ENCODE results near the gene PIEZO2.

Gene PIEZO2

GRCh38 chr18:11160313-11160712 is 10.9 kb upstream of the PIEZO2 start:
- H3K9me2 ChIP-seq (replicated peaks; ENCODE audit: control insufficient read depth, low read length): no peaks in the 10 kb centered on the region
- H3K9me3 ChIP-seq (ENCODE audit: control insufficient read depth, insufficient read depth, low read length): no peaks in the 10 kb centered on the region
- H4K20me1 ChIP-seq (ENCODE audit: control insufficient read depth, insufficient read depth, low read depth, low read length): no peaks in the 10 kb centered on the region
- no peaks in the 10 kb centered on the region for H3K79me2 ChIP-seq (ENCODE audit: control insufficient read depth, low read length)
- no peaks in the 10 kb centered on the region for H3K27me3 ChIP-seq (ENCODE audit: control insufficient read depth, low read length)
- H3K4me1 ChIP-seq (ENCODE audit: control insufficient read depth, low read length): no peaks in the 10 kb centered on the region
- no peaks in the 10 kb centered on the region for H3F3A ChIP-seq (ENCODE audit: control insufficient read depth, insufficient read depth)
- H3K36me3 ChIP-seq (ENCODE audit: control insufficient read depth, low read length): no peaks in the 10 kb centered on the region
- TF ChIP-seq EZH2phosphoT487 (IDR thresholded peaks at IDR 0.05; ENCODE audit: borderline replicate concordance, low read length) (no peak), CTCF (IDR thresholded peaks at IDR 0.05; ENCODE audit: low read depth, low read length, poor library complexity, severe bottlenecking) (no peak)
- H3K27ac ChIP-seq (ENCODE audit: low read depth, low read length): no peak overlapping the region
- H3K4me3 ChIP-seq (ENCODE audit: low read length): no peak overlapping the region
- no peak overlapping the region for H3K4me2 ChIP-seq (ENCODE audit: low read length)

GRCh38 chr18:11159844-11160243 is 10.5 kb upstream of the PIEZO2 start:
- Histone ChIP-seq H3K79me2 (ENCODE audit: control insufficient read depth, low read length) (no peaks in the 10 kb centered on the region), H3F3A (ENCODE audit: control insufficient read depth, insufficient read depth) (no peaks in the 10 kb centered on the region), H3K4me1 (ENCODE audit: control insufficient read depth, low read length) (no peaks in the 10 kb centered on the region), H3K9me3 (ENCODE audit: control insufficient read depth, insufficient read depth, low read length) (no peaks in the 10 kb centered on the region), H4K20me1 (ENCODE audit: control insufficient read depth, insufficient read depth, low read depth, low read length) (no peaks in the 10 kb centered on the region), H3K4me2 (ENCODE audit: low read length) (no peak overlapping the region), H3K9me2 (replicated peaks; ENCODE audit: control insufficient read depth, low read length) (no peaks in the 10 kb centered on the region), H3K27me3 (ENCODE audit: control insufficient read depth, low read length) (no peaks in the 10 kb centered on the region), H3K36me3 (ENCODE audit: control insufficient read depth, low read length) (no peaks in the 10 kb centered on the region), H3K4me3 (ENCODE audit: low read length) (no peak overlapping the region), H3K27ac (ENCODE audit: low read depth, low read length) (no peak overlapping the region)
- TF ChIP-seq EZH2phosphoT487 (IDR thresholded peaks at IDR 0.05; ENCODE audit: borderline replicate concordance, low read length): no peak
- TF ChIP-seq CTCF (IDR thresholded peaks at IDR 0.05; ENCODE audit: low read depth, low read length, poor library complexity, severe bottlenecking): no peak

GRCh38 chr18:11156978-11157377 is 7.6 kb upstream of the PIEZO2 start:
- Histone ChIP-seq H4K20me1 (ENCODE audit: control insufficient read depth, insufficient read depth, low read depth, low read length) (no peaks in the 10 kb centered on the region), H3F3A (ENCODE audit: control insufficient read depth, insufficient read depth) (no peaks in the 10 kb centered on the region), H3K4me2 (ENCODE audit: low read length) (no peak overlapping the region), H3K9me2 (replicated peaks; ENCODE audit: control insufficient read depth, low read length) (no peaks in the 10 kb centered on the region), H3K4me1 (ENCODE audit: control insufficient read depth, low read length) (no peaks in the 10 kb centered on the region), H3K27ac (ENCODE audit: low read depth, low read length) (no peak overlapping the region), H3K36me3 (ENCODE audit: control insufficient read depth, low read length) (no peaks in the 10 kb centered on the region), H3K4me3 (ENCODE audit: low read length) (no peak overlapping the region), H3K79me2 (ENCODE audit: control insufficient read depth, low read length) (no peaks in the 10 kb centered on the region), H3K9me3 (ENCODE audit: control insufficient read depth, insufficient read depth, low read length) (no peaks in the 10 kb centered on the region), H3K27me3 (ENCODE audit: control insufficient read depth, low read length) (no peaks in the 10 kb centered on the region)
- no peak for TF ChIP-seq CTCF (IDR thresholded peaks at IDR 0.05; ENCODE audit: low read depth, low read length, poor library complexity, severe bottlenecking)
- no peak for TF ChIP-seq EZH2phosphoT487 (IDR thresholded peaks at IDR 0.05; ENCODE audit: borderline replicate concordance, low read length)

Measured in DOHH2 (cell line).